OCI-LY1 (cell line): Measurements from ENCODE around the gene SETSIP.
"Not testable (repeated sequence)": the region's sequence is repeated elsewhere in the genome, so short reads cannot be mapped to it uniquely, and the experiment has no call there.

ENCODE experiments used
- CTCF ChIP-seq: fragments of 200-600 bp; sonication (generic), shearing (Covaris generic); IDR thresholded peaks from 2 replicates; pipeline ENCODE4 v1.5.1; 2017; ENCODE audit warnings: mild to moderate bottlenecking, antibody characterized with exemption, low read length, moderate library complexity, mixed read lengths
- EZH2 ChIP-seq: fragments of 200-600 bp; sonication (generic), shearing (Covaris generic); IDR thresholded peaks from 2 replicates; pipeline ENCODE4 v1.8.0; 2017; ENCODE audit warnings: borderline replicate concordance, mixed run types, mild to moderate bottlenecking, antibody characterized with exemption, low read length, moderate library complexity, mixed read lengths

- not testable (repeated sequence) for TF ChIP-seq EZH2, CTCF
These were observed 765 bp downstream of the SETSIP start for GRCh38 chr1:92074446-92074845.
